Endodermal cell (in vitro differentiated cells): Measurements from ENCODE around the gene CD300E. TPM values are rescaled to one million over a fixed set of nuclear protein-coding genes. Genes with fewer than 3 reads are reported as not detected.

Experiments used
- DNase-seq: peaks from one replicate; pipeline ENCODE4 v3.0.0-alpha.2; 2017
- H3K27ac ChIP-seq: 2 replicates; pipeline ENCODE4 v1.5.1; 2013; ENCODE audit warnings: mild to moderate bottlenecking, low read depth, low read length, moderate library complexity
- H3K27me3 ChIP-seq: 2 replicates; pipeline ENCODE4 v1.6.1; 2013; ENCODE audit warnings: mild to moderate bottlenecking, low read length, moderate library complexity; ENCODE audit not compliant: insufficient read depth, control insufficient read depth, poor library complexity, severe bottlenecking
- H3K36me3 ChIP-seq: 2 replicates; pipeline ENCODE4 v1.7.0; 2013; ENCODE audit warnings: mild to moderate bottlenecking, low read length, moderate library complexity; ENCODE audit not compliant: control insufficient read depth, insufficient read depth
- H3K4me1 ChIP-seq: one replicate; pipeline ENCODE4 v1.7.0; 2013; ENCODE audit warnings: low read length; ENCODE audit not compliant: control insufficient read depth, insufficient read depth
- H3K4me3 ChIP-seq: 2 replicates; pipeline ENCODE4 v1.5.1; 2013; ENCODE audit warnings: mild to moderate bottlenecking, low read length, moderate library complexity
- H3K9ac ChIP-seq: 2 replicates; pipeline ENCODE4 v1.6.1; 2013; ENCODE audit warnings: mild to moderate bottlenecking, low read length, moderate library complexity; ENCODE audit not compliant: poor library complexity, severe bottlenecking; ENCODE audit errors: extremely low read depth
- H3K9me3 ChIP-seq: 2 replicates; pipeline ENCODE4 v1.6.1; 2013; ENCODE audit warnings: mild to moderate bottlenecking, low read length, moderate library complexity; ENCODE audit not compliant: control insufficient read depth
- H3K27ac Mint-ChIP-seq: 2 replicates; pipeline ENCODE4 v1.8.0; 2020; ENCODE audit warnings: mixed read lengths
- H3K27me3 Mint-ChIP-seq: 2 replicates; pipeline ENCODE4 v1.8.0; 2021; ENCODE audit warnings: mild to moderate bottlenecking, mixed read lengths; ENCODE audit not compliant: insufficient read depth
- H3K36me3 Mint-ChIP-seq: 2 replicates; pipeline ENCODE4 v1.8.0; 2020; ENCODE audit warnings: low read depth, mixed read lengths
- H3K4me1 Mint-ChIP-seq: 2 replicates; pipeline ENCODE4 v1.8.0; 2020; ENCODE audit warnings: mixed read lengths
- H3K4me3 Mint-ChIP-seq: 2 replicates; pipeline ENCODE4 v1.8.0; 2020; ENCODE audit warnings: mild to moderate bottlenecking, moderate library complexity, mixed read lengths
- H3K9me3 Mint-ChIP-seq: 2 replicates; pipeline ENCODE4 v1.8.0; 2020; ENCODE audit warnings: mild to moderate bottlenecking, mixed read lengths
- CTCF ChIP-seq: fragments of 200-600 bp; sonication (generic); conservative IDR thresholded peaks from 2 replicates; pipeline ENCODE4 v1.5.0; 2021; ENCODE audit warnings: antibody characterized with exemption, mild to moderate bottlenecking
- WGBS, 2 experiments: methylation state at CpG; one replicate each; pipeline versions ENCODE4 v1.1.5 to v1.1.7; 2013; ENCODE audit warnings: missing lambda C conversion rate in 2 of 2, mixed read lengths in 1 of 2; ENCODE audit not compliant: insufficient coverage in 1 of 2, insufficient read length in 1 of 2; 5-methylcytosine and 5-hydroxymethylcytosine counted together
- total RNA-seq, 2 donors: library from RNA; stranded (reverse); fragmentation: NEBNext Ultra II Directional in 1 of 2; extraction: Animal tissue kit (Norgen Biotek cat#: 25700) in 1 of 2; gene quantifications; 2 replicates in 1 of 2; 3 replicates in 1 of 2; pipeline ENCODE4 v1.2.1, GENCODE V29; 2021

Gene CD300E
- total RNA-seq, 2 donors from 2014 or later, result 0.75 to 1.5 TPM

- Mint-ChIP-seq H3K27me3 (no peaks in the 10 kb centered on the region), H3K36me3 (no peaks in the 10 kb centered on the region), H3K4me3 (peak overlapping the region; percentile 47), H3K4me1 (peaks cover 53% of the 10 kb centered on the region), H3K9me3 (no peaks in the 10 kb centered on the region), H3K27ac (peak overlapping the region; percentile 86)
- H3K4me3 ChIP-seq, result peak overlapping the region; percentile 79
- no peaks in the 10 kb centered on the region for H3K27me3 ChIP-seq
- H3K27ac ChIP-seq, result no peak overlapping the region
- H3K9ac ChIP-seq, result peak overlapping the region; percentile 51
- peaks cover 5% of the 10 kb centered on the region for H3K9me3 ChIP-seq
- 22 to 61% methylated on average over 3 to 4 of the region's 4 CpGs for WGBS, 2 experiments
- H3K4me1 ChIP-seq, result no peaks in the 10 kb centered on the region
- DNase-seq, result peak; percentile 73
- TF ChIP-seq CTCF, result no peak
- peaks cover 5% of the 10 kb centered on the region for H3K36me3 ChIP-seq
Measured at GRCh38 chr17:74642556-74642955, 19.0 kb upstream of the CD300E start.

GRCh38 chr17:74641958-74642298, 18.4 kb upstream of the CD300E start:
- no peaks in the 10 kb centered on the region for H3K4me1 ChIP-seq
- 71 to 89% methylated on average over 1 to 2 of the region's 2 CpGs for WGBS, 2 experiments
- no peaks in the 10 kb centered on the region for H3K36me3 Mint-ChIP-seq
- H3K4me1 Mint-ChIP-seq, result peaks cover 56% of the 10 kb centered on the region
- no peaks in the 10 kb centered on the region for H3K9me3 Mint-ChIP-seq
- no peaks in the 10 kb centered on the region for H3K27me3 Mint-ChIP-seq
- H3K36me3 ChIP-seq, result peaks cover 5% of the 10 kb centered on the region
- peak overlapping the region; percentile 47 for H3K4me3 Mint-ChIP-seq
- H3K27me3 ChIP-seq, result no peaks in the 10 kb centered on the region
- H3K27ac Mint-ChIP-seq, result peak overlapping the region; percentile 86
- DNase-seq, result no peak
- peaks cover 5% of the 10 kb centered on the region for H3K9me3 ChIP-seq
- H3K27ac ChIP-seq, result peak overlapping the region; percentile 6
- peak overlapping the region; percentile 51 for H3K9ac ChIP-seq
- H3K4me3 ChIP-seq, result peak overlapping the region; percentile 79
- no peak for TF ChIP-seq CTCF

- peak overlapping the region; percentile 2 for H3K9ac ChIP-seq
- no peak overlapping the region for H3K27ac ChIP-seq
- Mint-ChIP-seq H3K27ac (peak overlapping the region; percentile 17), H3K9me3 (no peaks in the 10 kb centered on the region), H3K4me1 (peaks cover 59% of the 10 kb centered on the region), H3K36me3 (no peaks in the 10 kb centered on the region), H3K4me3 (peak overlapping the region; percentile 47), H3K27me3 (no peaks in the 10 kb centered on the region)
- peaks cover 5% of the 10 kb centered on the region for H3K9me3 ChIP-seq
- H3K4me3 ChIP-seq, result peak overlapping the region; percentile 79
- no peaks in the 10 kb centered on the region for H3K27me3 ChIP-seq
- no peaks in the 10 kb centered on the region for H3K4me1 ChIP-seq
- H3K36me3 ChIP-seq, result peaks cover 5% of the 10 kb centered on the region
- WGBS, 2 experiments, result 84 to 95% methylated on average over 2 to 6 of the region's 6 CpGs
- DNase-seq, result no peak
- TF ChIP-seq CTCF, result no peak
Measured at GRCh38 chr17:74641224-74641957, 17.9 kb upstream of the CD300E start.
